Gastrocnemius medialis (tissue), 4 donors: ENCODE measurements around the gene ZDHHC7.

Experiments
- POLR2A ChIP-seq, 2 donors: fragments of 450-650 bp; IDR thresholded peaks; one replicate each; pipeline ENCODE4 v1.6.1; 2017; ENCODE audit warnings: antibody characterized with exemption in 2 of 2, mild to moderate bottlenecking in 2 of 2, moderate library complexity in 2 of 2
- TF ChIP-seq, protein P1 (sequence below), 5 experiments: fragments of 450-650 bp in 3 of 5; fragments of 200-600 bp in 2 of 5; sonication (generic) in 2 of 5; IDR thresholded peaks in 4 of 5; conservative IDR thresholded peaks in 1 of 5; 1 replicate in 4 of 5; 2 replicates in 1 of 5; pipeline ENCODE4 v1.5.1; 2016 to 2019; ENCODE audit warnings: antibody characterized with exemption in 5 of 5, mild to moderate bottlenecking in 3 of 5, moderate library complexity in 3 of 5

DNA sequence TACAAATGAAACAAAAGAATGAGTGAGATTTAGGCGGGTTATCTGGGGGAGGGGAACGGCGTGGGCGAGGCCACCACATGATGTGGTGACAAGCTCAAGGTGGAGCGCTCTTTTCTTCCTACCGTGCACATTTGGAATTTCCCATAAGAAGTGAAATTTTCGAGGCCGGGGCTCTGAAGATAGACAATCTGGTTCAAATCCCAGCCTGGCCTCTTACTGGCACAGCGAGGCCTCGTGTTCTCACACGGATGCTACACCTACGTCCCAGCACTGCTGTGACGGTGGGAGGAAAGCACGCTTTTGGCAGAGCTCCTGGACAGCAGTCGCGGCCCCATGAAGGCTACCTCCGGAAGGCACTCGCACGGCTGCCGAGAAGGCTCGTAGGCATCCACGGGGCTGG lies 25.2 kb downstream of the ZDHHC7 start:
- no peak for TF ChIP-seq POLR2A (IDR thresholded peaks at IDR 0.05)
- TF ChIP-seq, protein P1, sequence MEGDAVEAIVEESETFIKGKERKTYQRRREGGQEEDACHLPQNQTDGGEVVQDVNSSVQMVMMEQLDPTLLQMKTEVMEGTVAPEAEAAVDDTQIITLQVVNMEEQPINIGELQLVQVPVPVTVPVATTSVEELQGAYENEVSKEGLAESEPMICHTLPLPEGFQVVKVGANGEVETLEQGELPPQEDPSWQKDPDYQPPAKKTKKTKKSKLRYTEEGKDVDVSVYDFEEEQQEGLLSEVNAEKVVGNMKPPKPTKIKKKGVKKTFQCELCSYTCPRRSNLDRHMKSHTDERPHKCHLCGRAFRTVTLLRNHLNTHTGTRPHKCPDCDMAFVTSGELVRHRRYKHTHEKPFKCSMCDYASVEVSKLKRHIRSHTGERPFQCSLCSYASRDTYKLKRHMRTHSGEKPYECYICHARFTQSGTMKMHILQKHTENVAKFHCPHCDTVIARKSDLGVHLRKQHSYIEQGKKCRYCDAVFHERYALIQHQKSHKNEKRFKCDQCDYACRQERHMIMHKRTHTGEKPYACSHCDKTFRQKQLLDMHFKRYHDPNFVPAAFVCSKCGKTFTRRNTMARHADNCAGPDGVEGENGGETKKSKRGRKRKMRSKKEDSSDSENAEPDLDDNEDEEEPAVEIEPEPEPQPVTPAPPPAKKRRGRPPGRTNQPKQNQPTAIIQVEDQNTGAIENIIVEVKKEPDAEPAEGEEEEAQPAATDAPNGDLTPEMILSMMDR (IDR thresholded peaks at IDR 0.05 in 4 of 5, conservative IDR thresholded peaks at IDR 0.05 in 1 of 5), result no peak
